A673 (cell line): ENCODE data around the gene CDK5RAP2. TPM values are rescaled to one million over a fixed set of nuclear protein-coding genes. Genes with fewer than 3 reads are reported as not detected.
"Not testable (repeated sequence)": the region's sequence is repeated elsewhere in the genome, so short reads cannot be mapped to it uniquely, and the experiment has no call there.

ENCODE experiments used
- BruUV-seq: library from RNA; stranded (reverse); fragments of 400-500 nt; replicated peaks from 2 replicates; lab custom pipeline; 2021; lab: Mats Ljungman, UMichigan
- CTCF ChIA-PET: fragments of 300-600 bp; sonication (Branson Sonifier 250); formaldehyde crosslinking; loops from one replicate; lab custom pipeline; 2022; ENCODE audit warnings: antibody characterized with exemption; lab: Charles Lee
- POLR2A ChIA-PET: fragments of 300-600 bp; sonication (Branson Sonifier 250); formaldehyde crosslinking; loops from one replicate; lab custom pipeline; 2022; ENCODE audit warnings: antibody characterized with exemption; ENCODE audit not compliant: low non-redundant PET; lab: Charles Lee
- DNase-seq: peaks from one replicate; pipeline ENCODE4 v3.0.0-alpha.2; 2015; ENCODE audit warnings: low spot score
- H3K27ac ChIP-seq: fragments of 200-600 bp; sonication (generic); 2 replicates; pipeline ENCODE4 v1.5.1; 2016; ENCODE audit warnings: mixed run types, low read depth, mild to moderate bottlenecking, mixed read lengths, antibody characterized with exemption, low read length; ENCODE audit not compliant: poor library complexity, severe bottlenecking
- H3K27me3 ChIP-seq: fragments of 200-600 bp; sonication (generic); replicated peaks from 2 replicates; pipeline ENCODE4 v1.6.1; 2017; ENCODE audit warnings: mixed run types, low read depth, mild to moderate bottlenecking, mixed read lengths, antibody characterized with exemption, low read length; ENCODE audit not compliant: insufficient read depth, poor library complexity
- H3K36me3 ChIP-seq: fragments of 200-600 bp; sonication (generic); 2 replicates; pipeline ENCODE4 v1.6.1; 2016; ENCODE audit warnings: mixed run types, mild to moderate bottlenecking, mixed read lengths, antibody characterized with exemption, low read length; ENCODE audit not compliant: insufficient read depth, poor library complexity, severe bottlenecking
- H3K4me1 ChIP-seq: fragments of 200-600 bp; sonication (generic); 2 replicates; pipeline ENCODE4 v1.6.1; 2017; ENCODE audit warnings: mixed run types, mild to moderate bottlenecking, mixed read lengths, antibody characterized with exemption, low read length; ENCODE audit not compliant: insufficient read depth, poor library complexity, severe bottlenecking
- H3K4me3 ChIP-seq: fragments of 200-600 bp; sonication (generic); 2 replicates; pipeline ENCODE4 v1.5.1; 2016; ENCODE audit warnings: low read depth, mixed run types, mild to moderate bottlenecking, mixed read lengths, low read length; ENCODE audit not compliant: poor library complexity, severe bottlenecking
- H3K9me3 ChIP-seq: fragments of 200-600 bp; sonication (generic); 2 replicates; pipeline ENCODE4 v1.6.1; 2016; ENCODE audit warnings: mixed run types, low read depth, mild to moderate bottlenecking, mixed read lengths, antibody characterized with exemption, low read length; ENCODE audit not compliant: poor library complexity, severe bottlenecking
- EZH2 ChIP-seq: fragments of 200-600 bp; sonication (generic); IDR thresholded peaks from 2 replicates; pipeline ENCODE4 v1.6.1; 2017; ENCODE audit warnings: borderline replicate concordance, low read depth, mild to moderate bottlenecking, mixed read lengths, antibody characterized with exemption, low read length; ENCODE audit not compliant: poor library complexity, severe bottlenecking
- intact Hi-C: fragments of 100-400 bp; cut with micrococcal nuclease; formaldehyde crosslinking; loops from one replicate; pipeline ENCODE4 v1.10.0; 2022; ENCODE audit not compliant: unreplicated experiment
- total RNA-seq: library from RNA; stranded (reverse); gene quantifications from 2 replicates; pipeline ENCODE4 v1.2.3, GENCODE V29; 2021
- TF ChIP-seq, protein P1 (sequence below): fragments of 300-800, 200-600 bp; sonication (generic); conservative IDR thresholded peaks from 2 replicates; pipeline ENCODE4 v1.5.1; 2017; ENCODE audit warnings: low read depth, mild to moderate bottlenecking, antibody characterized with exemption, low read length, moderate library complexity, mixed read lengths

Gene CDK5RAP2
- total RNA-seq, 1 experiment from 2014 or later, result 94.5 TPM

DNA sequence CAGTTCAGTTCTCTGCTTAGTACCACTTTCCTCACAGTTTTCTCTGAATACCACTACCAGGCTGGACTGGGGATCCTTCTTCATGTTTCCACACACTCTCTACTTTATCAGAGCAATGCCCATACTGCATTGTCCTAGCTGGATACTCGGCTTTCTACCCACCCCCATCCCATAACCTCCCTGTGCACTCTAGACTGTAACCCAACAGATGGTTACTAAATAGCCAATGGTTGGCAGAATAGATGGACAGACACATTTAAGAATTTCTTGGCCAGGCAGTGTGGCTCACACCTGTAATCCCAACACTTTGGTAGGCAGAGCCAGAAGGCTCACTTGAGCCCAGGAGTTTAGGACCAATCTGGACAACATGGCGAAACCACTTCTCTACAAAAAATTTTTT is 22.8 kb downstream of the CDK5RAP2 start:
- intact Hi-C loops, result no loop called here
- H3K4me1 ChIP-seq, result no peaks in the 10 kb centered on the region
- BruUV-seq, result no TSS peak
- no peak for TF ChIP-seq EZH2
- TF ChIP-seq, protein P1, sequence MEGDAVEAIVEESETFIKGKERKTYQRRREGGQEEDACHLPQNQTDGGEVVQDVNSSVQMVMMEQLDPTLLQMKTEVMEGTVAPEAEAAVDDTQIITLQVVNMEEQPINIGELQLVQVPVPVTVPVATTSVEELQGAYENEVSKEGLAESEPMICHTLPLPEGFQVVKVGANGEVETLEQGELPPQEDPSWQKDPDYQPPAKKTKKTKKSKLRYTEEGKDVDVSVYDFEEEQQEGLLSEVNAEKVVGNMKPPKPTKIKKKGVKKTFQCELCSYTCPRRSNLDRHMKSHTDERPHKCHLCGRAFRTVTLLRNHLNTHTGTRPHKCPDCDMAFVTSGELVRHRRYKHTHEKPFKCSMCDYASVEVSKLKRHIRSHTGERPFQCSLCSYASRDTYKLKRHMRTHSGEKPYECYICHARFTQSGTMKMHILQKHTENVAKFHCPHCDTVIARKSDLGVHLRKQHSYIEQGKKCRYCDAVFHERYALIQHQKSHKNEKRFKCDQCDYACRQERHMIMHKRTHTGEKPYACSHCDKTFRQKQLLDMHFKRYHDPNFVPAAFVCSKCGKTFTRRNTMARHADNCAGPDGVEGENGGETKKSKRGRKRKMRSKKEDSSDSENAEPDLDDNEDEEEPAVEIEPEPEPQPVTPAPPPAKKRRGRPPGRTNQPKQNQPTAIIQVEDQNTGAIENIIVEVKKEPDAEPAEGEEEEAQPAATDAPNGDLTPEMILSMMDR, result no peak
- H3K9me3 ChIP-seq, result no peaks in the 10 kb centered on the region
- H3K27ac ChIP-seq, result no peak overlapping the region
- ChIA-PET POLR2A (no interaction called here), CTCF (no interaction called here)
- H3K27me3 ChIP-seq, result no peaks in the 10 kb centered on the region
- peaks cover 12% of the 10 kb centered on the region for H3K36me3 ChIP-seq
- H3K4me3 ChIP-seq, result no peak overlapping the region
- no peak for DNase-seq

DNA sequence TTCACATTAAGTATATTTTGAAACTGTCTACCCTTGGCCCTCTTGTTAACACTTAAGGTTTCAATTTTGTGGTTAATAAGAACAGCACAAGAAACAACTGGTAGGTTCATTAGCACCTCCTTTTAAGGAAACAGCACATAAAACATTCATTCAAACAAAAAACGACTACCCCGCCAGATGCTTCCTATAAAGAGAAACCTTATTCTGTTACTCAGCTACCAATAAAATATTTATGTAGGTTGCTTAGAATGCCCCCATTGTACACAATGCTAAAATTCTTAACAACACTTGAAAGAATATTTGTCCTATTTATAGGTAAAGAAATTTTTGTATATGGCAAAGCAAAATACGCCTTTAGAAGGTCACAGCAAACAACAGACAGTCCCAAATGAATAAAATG is 23.2 kb downstream of the CDK5RAP2 start:
- intact Hi-C loops, result no loop called here
- Histone ChIP-seq H3K27me3 (no peaks in the 10 kb centered on the region), H3K27ac (no peak overlapping the region), H3K36me3 (peaks cover 12% of the 10 kb centered on the region), H3K4me3 (no peak overlapping the region), H3K4me1 (no peaks in the 10 kb centered on the region), H3K9me3 (no peaks in the 10 kb centered on the region)
- BruUV-seq, result no TSS peak
- no peak for DNase-seq
- TF ChIP-seq, protein P1, result no peak
- no peak for TF ChIP-seq EZH2
- ChIA-PET POLR2A (no interaction called here), CTCF (no interaction called here)

DNA sequence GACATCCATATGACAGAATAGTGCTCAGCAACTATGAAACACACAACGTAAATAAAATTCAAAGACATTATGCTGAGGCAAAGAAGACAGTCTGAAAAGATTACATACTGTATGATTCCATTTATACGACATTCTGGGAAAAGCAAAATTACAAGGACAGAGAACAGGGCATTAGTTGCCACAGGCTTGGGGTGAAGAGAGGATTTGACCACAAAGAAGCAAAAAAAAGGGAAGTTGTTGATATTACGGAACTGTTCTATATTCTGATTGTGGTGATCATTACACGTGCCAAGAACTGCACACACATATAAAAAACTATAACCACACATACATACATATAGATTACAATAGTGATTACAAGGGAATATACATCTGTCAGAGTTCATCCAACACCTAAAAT is 24.1 kb downstream of the CDK5RAP2 start:
- no peaks in the 10 kb centered on the region for H3K27me3 ChIP-seq
- DNase-seq, result no peak
- BruUV-seq, result no TSS peak
- peaks cover 12% of the 10 kb centered on the region for H3K36me3 ChIP-seq
- intact Hi-C loops, result no loop called here
- TF ChIP-seq, protein P1, result no peak
- TF ChIP-seq EZH2, result no peak
- POLR2A ChIA-PET, result no interaction called here
- no peaks in the 10 kb centered on the region for H3K9me3 ChIP-seq
- H3K4me1 ChIP-seq, result no peaks in the 10 kb centered on the region
- CTCF ChIA-PET, result no interaction called here
- H3K27ac ChIP-seq, result no peak overlapping the region
- no peak overlapping the region for H3K4me3 ChIP-seq

DNA sequence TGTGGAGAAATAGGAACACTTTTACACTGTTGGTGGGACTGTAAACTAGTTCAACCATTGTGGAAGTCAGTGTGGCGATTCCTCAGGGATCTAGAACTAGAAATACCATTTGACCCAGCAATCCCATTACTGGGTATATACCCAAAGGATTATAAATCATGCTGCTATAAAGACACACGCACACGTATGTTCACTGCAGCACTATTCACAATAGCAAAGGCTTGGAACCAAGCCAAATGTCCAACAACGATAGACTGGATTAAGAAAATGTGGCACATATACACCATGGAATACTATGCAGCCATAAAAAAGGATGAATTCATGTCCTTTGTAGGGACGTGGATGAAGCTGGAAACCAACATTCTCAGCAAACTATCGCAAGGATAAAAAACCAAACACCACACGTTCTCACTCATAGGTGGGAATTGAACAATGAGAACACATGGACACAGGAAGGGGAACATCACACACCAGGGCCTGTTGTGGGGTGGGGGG is 27.7 kb downstream of the CDK5RAP2 start:
- intact Hi-C loops, H3K4me1 ChIP-seq, H3K27ac ChIP-seq, CTCF ChIA-PET, H3K9me3 ChIP-seq, H3K4me3 ChIP-seq, H3K27me3 ChIP-seq, POLR2A ChIA-PET, BruUV-seq, DNase-seq: not testable (repeated sequence)
- H3K36me3 ChIP-seq, result peaks cover 32% of the 10 kb centered on the region
